K562 (cell line): ENCODE measurements around the gene FANCC. TPM values are rescaled to one million over a fixed set of nuclear protein-coding genes. Genes with fewer than 3 reads are reported as not detected.
A peak's percentile ranks its signal among the peaks of the same experiment; 100 is the strongest.

Source experiments
- ARHGAP35 ChIP-seq: fragments of 450-650 bp; IDR thresholded peaks from 2 replicates; pipeline ENCODE4 v1.6.1; 2018; ENCODE audit not compliant: partially characterized antibody
- MTF1 ChIP-seq: fragments of 250-450 bp; sonication (Bioruptor Pico); IDR thresholded peaks from 2 replicates; pipeline ENCODE4 v1.9.0; 2021; ENCODE audit warnings: moderate library complexity, mild to moderate bottlenecking, inconsistent platforms, borderline replicate concordance
- NUFIP1 ChIP-seq: fragments of 450-650 bp; IDR thresholded peaks from 2 replicates; pipeline ENCODE4 v1.6.1; 2018; ENCODE audit not compliant: partially characterized antibody
- PML ChIP-seq: IDR thresholded peaks from 2 replicates; pipeline ENCODE4 v1.6.1; 2012; ENCODE audit warnings: low read length, inconsistent platforms
- POLR3A ChIP-seq: IDR thresholded peaks from 2 replicates; pipeline ENCODE4 v1.6.1; 2011; ENCODE audit warnings: borderline replicate concordance, mild to moderate bottlenecking, moderate library complexity; ENCODE audit not compliant: insufficient read length, insufficient read depth; ENCODE audit errors: extremely low read depth
- TGIF2 ChIP-seq: sonication (generic); formaldehyde crosslinking; IDR thresholded peaks from 2 replicates; pipeline ENCODE4 v1.8.1; 2022; ENCODE audit warnings: mild to moderate bottlenecking, missing genetic modification reagents, moderate library complexity
- ZNF143 ChIP-seq: sonication (generic); formaldehyde crosslinking; IDR thresholded peaks from 2 replicates; pipeline ENCODE4 v1.9.0; 2022; ENCODE audit warnings: mild to moderate bottlenecking, missing genetic modification reagents
- ZNF584 ChIP-seq: fragments of 200-800 bp; sonication (Bioruptor generic); IDR thresholded peaks from 2 replicates; pipeline ENCODE4 v1.6.1; 2016; ENCODE audit warnings: low read depth, mild to moderate bottlenecking, missing genetic modification characterization, missing compliant biosample characterization
- polyA plus RNA-seq, 8 experiments: library from polyadenylated mRNA; depleted of rRNA in 4 of 8; stranded (reverse) in 5 of 8; unstranded in 3 of 8; fragments of >200 nt; fragmentation: Nextera tagmentation in 2 of 8; fragmentation: Illumina TruSeq in 1 of 8; extraction: Ambion mirVana in 2 of 8; extraction: Trizol in 1 of 8; gene quantifications; 2 replicates each; pipeline versions ENCODE4 v1.2.1 to v1.2.3, GENCODE V29; 2011 to 2014; ENCODE audit warnings: inconsistent platforms in 1 of 8, missing spikeins in 1 of 8
- total RNA-seq, 7 experiments: library from RNA; depleted of rRNA in 6 of 7; stranded (reverse); fragments of >200 nt in 6 of 7; fragmentation: Illumina TruSeq in 2 of 7; extraction: Trizol in 2 of 7; gene quantifications; 2 replicates each; pipeline versions ENCODE4 v1.2.1 to v1.2.3, GENCODE V29; 2011 to 2021; ENCODE audit warnings: low replicate concordance in 1 of 7
- TF ChIP-seq, protein P1 (sequence below): fragments of 250-450 bp; sonication (Bioruptor Pico); IDR thresholded peaks from 2 replicates; pipeline ENCODE4 v1.5.0; 2020; ENCODE audit warnings: mild to moderate bottlenecking, borderline replicate concordance
- TF ChIP-seq, protein P2 (sequence below), 2 experiments: fragments of 450-650 bp; IDR thresholded peaks; 2 replicates each; pipeline ENCODE4 v1.6.1; 2016; ENCODE audit warnings: mild to moderate bottlenecking in 2 of 2, borderline replicate concordance in 1 of 2, low read depth in 1 of 2, moderate library complexity in 1 of 2
- TF ChIP-seq, protein P3 (sequence below): fragments of 250-450 bp; sonication (Bioruptor Pico); IDR thresholded peaks from 2 replicates; pipeline ENCODE4 v1.8.0; 2021; ENCODE audit warnings: mild to moderate bottlenecking, moderate library complexity

Gene FANCC
- total and polyA plus RNA-seq, 9 of the 15 experiments (the other 6 are each of a cell fraction or from before 2014, with no cell fraction given), result 4.6 to 18.4 (median 14.2) TPM

DNA sequence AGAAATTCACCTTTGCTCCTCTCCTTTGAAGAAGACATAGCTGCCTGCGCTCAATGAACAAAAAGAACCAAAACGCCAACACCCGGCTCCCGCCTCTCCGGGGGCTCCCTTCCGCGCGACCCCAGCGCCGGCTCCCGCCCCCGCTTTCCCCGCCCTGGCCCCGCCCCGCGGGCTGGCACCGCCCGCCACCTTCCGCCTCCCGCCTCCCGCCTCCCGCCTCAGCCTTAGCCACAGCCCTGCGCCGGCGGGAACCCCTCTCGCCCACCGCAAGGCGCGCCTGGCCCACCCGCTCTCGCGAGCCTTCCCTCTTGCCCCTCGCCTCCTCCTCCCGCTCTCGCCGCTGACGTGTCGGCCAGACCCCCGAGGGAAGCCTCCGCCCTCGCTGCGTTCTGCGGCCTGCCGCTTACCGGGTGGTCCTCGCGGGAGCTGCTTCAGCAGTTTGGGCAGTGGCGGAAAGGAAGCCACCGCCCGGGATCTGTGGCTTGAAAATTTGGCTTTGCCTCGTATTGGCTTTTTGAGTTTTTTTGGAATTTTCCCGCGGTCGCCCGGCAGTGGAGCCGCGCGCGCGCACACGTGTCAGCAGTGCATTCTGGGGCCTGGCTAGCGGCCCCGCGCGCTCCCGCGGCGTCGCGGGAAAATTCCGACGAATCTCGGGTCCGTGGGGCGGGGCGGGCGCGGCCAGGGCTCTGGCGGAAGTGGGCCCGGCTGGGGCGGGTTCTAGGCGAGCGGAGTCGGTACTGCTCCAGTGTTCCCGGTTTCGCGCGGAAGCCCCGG lies at the start of gene FANCC (continued):
- TF ChIP-seq, protein P1, sequence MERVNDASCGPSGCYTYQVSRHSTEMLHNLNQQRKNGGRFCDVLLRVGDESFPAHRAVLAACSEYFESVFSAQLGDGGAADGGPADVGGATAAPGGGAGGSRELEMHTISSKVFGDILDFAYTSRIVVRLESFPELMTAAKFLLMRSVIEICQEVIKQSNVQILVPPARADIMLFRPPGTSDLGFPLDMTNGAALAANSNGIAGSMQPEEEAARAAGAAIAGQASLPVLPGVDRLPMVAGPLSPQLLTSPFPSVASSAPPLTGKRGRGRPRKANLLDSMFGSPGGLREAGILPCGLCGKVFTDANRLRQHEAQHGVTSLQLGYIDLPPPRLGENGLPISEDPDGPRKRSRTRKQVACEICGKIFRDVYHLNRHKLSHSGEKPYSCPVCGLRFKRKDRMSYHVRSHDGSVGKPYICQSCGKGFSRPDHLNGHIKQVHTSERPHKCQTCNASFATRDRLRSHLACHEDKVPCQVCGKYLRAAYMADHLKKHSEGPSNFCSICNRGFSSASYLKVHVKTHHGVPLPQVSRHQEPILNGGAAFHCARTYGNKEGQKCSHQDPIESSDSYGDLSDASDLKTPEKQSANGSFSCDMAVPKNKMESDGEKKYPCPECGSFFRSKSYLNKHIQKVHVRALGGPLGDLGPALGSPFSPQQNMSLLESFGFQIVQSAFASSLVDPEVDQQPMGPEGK (CRISPR knock-in tag), result no peak
- TF ChIP-seq, protein P2, sequence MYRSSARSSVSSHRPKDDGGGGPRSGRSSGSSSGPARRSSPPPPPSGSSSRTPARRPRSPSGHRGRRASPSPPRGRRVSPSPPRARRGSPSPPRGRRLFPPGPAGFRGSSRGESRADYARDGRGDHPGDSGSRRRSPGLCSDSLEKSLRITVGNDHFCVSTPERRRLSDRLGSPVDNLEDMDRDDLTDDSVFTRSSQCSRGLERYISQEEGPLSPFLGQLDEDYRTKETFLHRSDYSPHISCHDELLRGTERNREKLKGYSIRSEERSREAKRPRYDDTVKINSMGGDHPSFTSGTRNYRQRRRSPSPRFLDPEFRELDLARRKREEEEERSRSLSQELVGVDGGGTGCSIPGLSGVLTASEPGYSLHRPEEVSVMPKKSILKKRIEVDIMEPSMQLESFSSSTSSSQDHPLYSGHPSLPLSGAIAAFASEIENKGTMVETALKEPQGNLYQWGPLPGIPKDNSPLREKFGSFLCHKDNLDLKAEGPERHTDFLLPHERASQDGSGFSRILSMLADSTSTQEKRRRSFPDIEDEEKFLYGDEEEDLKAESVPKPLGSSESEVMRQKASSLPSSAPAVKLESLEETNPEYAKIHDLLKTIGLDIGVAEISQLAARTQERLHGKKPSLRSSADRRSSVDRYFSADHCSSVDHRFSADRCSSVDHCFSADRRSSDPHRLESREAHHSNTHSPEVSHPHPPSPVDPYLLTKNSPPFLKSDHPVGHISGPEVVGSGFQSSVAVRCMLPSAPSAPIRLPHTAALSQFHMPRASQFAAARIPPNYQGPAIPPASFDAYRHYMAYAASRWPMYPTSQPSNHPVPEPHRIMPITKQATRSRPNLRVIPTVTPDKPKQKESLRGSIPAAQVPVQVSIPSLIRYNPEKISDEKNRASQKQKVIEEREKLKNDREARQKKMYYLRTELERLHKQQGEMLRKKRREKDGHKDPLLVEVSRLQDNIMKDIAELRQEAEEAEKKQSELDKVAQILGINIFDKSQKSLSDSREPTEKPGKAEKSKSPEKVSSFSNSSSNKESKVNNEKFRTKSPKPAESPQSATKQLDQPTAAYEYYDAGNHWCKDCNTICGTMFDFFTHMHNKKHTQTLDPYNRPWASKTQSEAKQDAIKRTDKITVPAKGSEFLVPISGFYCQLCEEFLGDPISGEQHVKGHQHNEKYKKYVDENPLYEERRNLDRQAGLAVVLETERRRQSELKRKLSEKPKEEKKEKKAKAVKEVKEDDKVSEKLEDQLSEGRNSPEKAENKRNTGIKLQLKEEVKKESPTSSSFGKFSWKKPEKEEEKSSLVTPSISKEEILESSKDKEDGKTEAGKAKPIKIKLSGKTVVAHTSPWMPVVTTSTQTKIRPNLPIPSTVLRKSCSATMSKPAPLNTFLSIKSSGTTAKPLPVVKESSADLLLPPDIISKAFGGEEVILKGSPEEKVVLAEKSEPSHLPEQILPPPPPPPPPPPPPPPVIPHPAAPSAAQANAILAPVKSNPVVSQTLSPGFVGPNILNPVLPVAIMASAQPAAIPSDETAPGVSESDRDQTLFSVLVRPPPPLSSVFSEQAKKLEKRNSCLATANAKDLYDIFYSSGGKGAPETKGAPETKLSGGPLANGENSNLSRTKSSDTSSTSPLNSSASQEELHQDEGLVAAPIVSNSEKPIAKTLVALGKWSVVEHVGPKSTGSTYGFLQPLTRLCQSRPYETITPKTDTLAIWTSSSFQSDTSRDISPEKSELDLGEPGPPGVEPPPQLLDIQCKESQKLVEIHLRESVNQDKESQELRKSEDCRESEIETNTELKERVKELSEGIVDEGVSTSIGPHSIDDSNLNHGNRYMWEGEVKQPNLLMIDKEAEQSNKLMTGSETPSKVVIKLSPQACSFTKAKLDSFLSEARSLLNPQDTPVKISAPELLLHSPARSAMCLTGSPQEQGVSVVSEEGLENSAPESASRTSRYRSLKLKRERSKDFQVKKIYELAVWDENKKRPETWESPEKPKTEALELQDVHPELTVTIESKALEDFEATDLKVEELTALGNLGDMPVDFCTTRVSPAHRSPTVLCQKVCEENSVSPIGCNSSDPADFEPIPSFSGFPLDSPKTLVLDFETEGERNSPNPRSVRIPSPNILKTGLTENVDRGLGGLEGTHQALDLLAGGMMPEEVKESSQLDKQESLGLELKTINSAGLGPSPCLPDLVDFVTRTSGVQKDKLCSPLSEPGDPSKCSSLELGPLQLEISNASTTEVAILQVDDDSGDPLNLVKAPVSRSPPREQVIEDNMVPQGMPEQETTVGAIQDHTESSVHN (IDR thresholded peaks at IDR 0.05; ENCODE audit: borderline replicate concordance in 1 of 2, low read depth in 1 of 2), result no peak
- TF ChIP-seq ZNF143 (CRISPR knock-in tag) (peak; percentile 80), TGIF2 (CRISPR knock-in tag) (no peak), NUFIP1 (no peak), PML (peak; percentile 75), MTF1 (no peak), POLR3A (no peak), ZNF584 (CRISPR knock-in tag) (0 out of 2 replicates have a peak, but pooled peaks have one; percentile 72), ARHGAP35 (no peak)
- TF ChIP-seq, protein P3, sequence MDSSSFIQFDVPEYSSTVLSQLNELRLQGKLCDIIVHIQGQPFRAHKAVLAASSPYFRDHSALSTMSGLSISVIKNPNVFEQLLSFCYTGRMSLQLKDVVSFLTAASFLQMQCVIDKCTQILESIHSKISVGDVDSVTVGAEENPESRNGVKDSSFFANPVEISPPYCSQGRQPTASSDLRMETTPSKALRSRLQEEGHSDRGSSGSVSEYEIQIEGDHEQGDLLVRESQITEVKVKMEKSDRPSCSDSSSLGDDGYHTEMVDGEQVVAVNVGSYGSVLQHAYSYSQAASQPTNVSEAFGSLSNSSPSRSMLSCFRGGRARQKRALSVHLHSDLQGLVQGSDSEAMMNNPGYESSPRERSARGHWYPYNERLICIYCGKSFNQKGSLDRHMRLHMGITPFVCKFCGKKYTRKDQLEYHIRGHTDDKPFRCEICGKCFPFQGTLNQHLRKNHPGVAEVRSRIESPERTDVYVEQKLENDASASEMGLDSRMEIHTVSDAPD (CRISPR knock-in tag), result no peak
